Gastrocnemius medialis (tissue), 4 donors: ENCODE data around the gene UBE2V1.

Source experiments
- POLR2A ChIP-seq, 2 donors: fragments of 450-650 bp; IDR thresholded peaks; one replicate each; pipeline ENCODE4 v1.6.1; 2017; ENCODE audit warnings: antibody characterized with exemption in 2 of 2, mild to moderate bottlenecking in 2 of 2, moderate library complexity in 2 of 2
- TF ChIP-seq, protein P1 (sequence below), 5 experiments: fragments of 450-650 bp in 3 of 5; fragments of 200-600 bp in 2 of 5; sonication (generic) in 2 of 5; IDR thresholded peaks in 4 of 5; conservative IDR thresholded peaks in 1 of 5; 1 replicate in 4 of 5; 2 replicates in 1 of 5; pipeline ENCODE4 v1.5.1; 2016 to 2019; ENCODE audit warnings: antibody characterized with exemption in 5 of 5, mild to moderate bottlenecking in 3 of 5, moderate library complexity in 3 of 5

DNA sequence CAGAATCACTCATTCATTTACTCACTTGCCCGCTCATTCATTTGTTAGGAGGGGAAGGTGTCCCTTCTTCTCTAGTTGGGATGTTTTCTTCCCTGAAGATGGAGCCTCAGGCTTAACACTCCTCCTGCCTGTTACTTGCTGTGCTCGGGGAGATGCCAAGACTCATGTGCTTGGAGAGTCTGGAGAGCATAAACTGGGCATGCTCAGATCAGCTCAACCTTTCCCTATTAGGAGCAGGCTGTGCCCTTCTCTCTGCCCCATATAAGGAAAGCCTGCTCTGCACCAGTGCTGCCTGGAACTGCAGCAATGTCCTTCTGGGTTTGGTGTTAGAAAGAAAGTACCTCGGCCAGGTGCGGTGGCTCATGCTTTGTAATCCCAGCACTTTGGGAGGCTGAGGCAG, 18.0 kb upstream of the UBE2V1 start:
- TF ChIP-seq, protein P1, sequence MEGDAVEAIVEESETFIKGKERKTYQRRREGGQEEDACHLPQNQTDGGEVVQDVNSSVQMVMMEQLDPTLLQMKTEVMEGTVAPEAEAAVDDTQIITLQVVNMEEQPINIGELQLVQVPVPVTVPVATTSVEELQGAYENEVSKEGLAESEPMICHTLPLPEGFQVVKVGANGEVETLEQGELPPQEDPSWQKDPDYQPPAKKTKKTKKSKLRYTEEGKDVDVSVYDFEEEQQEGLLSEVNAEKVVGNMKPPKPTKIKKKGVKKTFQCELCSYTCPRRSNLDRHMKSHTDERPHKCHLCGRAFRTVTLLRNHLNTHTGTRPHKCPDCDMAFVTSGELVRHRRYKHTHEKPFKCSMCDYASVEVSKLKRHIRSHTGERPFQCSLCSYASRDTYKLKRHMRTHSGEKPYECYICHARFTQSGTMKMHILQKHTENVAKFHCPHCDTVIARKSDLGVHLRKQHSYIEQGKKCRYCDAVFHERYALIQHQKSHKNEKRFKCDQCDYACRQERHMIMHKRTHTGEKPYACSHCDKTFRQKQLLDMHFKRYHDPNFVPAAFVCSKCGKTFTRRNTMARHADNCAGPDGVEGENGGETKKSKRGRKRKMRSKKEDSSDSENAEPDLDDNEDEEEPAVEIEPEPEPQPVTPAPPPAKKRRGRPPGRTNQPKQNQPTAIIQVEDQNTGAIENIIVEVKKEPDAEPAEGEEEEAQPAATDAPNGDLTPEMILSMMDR (IDR thresholded peaks at IDR 0.05 in 4 of 5, conservative IDR thresholded peaks at IDR 0.05 in 1 of 5): no peak
- TF ChIP-seq POLR2A (IDR thresholded peaks at IDR 0.05): no peak
